Retina (tissue), 1 donor: Measurements from ENCODE around the gene CYRIA.

ENCODE experiments used
- DNase-seq: peaks from one replicate; pipeline ENCODE4 v3.0.0-alpha.2; 2016

The CYRIA gene

GRCh38 chr2:16666449-16666801 lies 791 bp upstream of the CYRIA start:
- no peak for DNase-seq

DNA sequence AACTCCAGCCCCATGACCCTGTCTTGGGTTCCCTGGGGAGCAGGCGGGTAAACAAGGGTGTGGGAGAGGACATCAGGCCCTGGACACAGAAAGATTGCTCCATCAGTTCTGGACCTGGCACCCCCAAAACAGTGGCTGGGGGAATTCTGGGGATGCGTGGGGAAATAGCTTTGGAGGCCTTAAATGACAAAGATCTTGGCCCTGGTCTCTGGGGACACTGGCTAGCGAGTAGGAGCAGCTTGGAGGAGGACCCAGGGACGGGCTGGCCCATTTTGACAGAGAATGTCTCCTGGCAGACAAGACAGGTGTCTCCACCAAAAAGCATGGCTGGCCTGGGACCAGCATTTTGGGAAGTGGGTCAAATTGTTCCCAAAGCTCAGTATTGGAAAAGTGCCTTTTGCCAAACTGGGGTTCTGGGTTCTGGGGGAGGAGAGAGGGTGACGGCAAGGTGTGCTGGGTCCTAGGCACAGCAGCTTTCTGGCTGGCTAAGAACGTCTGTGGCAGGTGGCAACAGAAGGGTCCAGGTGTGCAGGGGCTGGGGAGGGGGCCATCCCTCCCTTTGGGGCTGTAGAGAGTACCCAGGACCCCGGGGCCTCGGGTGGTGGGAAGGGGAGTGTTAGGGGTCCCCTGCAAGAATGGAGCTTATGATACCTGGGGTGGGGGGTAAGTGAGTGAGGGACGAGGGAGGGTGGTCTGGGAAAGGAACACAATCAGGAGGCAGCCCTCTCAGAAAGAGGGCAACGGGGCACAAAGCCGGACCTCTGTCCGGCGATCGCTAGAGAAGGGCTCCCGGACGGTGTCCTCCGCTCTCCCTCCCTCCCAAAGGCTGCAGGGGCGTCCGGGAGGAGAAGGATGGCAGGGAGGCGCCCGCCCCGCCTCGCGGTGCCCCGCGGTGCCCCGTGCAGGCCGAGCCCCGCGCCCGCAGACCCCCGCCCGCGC lies 556 bp downstream of the CYRIA start:
- DNase-seq, result peak; percentile 47

DNA sequence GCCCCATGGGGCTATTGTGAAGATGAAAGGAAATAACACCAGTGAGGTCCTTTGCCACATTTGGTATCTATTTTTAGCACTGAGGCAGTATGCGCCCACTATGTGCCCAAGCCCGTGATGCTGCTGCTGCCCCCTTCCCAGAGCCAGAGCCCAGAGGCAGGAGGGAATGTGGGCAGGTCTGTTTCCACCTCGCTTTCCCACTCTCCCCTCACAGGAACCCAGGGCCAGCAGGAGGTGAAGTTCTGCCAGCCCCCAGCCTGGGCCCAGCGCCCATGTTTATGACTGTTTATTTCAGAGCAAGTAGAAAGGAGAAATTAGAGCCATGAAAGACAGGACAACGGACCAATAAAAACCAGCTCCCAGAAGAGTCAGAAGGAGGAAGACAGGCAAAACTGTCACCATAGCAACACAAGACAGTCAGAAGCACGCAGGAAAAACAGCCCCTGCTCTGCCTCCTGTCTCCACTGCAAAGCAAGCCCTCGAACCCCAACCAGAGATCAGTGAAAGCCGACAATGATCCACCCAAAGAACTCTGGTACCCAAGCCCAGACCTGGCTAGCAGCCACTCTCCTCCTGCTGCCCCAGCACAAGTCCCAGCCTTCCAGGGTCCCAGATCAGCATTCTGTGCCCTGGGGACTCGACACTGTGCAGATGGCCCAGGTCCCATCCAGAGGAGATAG lies 1.4 kb downstream of the CYRIA start:
- peak; percentile 69 for DNase-seq

GRCh38 chr2:16663121-16663905 lies 2.3 kb downstream of the CYRIA start:
- DNase-seq, result no peak

DNA sequence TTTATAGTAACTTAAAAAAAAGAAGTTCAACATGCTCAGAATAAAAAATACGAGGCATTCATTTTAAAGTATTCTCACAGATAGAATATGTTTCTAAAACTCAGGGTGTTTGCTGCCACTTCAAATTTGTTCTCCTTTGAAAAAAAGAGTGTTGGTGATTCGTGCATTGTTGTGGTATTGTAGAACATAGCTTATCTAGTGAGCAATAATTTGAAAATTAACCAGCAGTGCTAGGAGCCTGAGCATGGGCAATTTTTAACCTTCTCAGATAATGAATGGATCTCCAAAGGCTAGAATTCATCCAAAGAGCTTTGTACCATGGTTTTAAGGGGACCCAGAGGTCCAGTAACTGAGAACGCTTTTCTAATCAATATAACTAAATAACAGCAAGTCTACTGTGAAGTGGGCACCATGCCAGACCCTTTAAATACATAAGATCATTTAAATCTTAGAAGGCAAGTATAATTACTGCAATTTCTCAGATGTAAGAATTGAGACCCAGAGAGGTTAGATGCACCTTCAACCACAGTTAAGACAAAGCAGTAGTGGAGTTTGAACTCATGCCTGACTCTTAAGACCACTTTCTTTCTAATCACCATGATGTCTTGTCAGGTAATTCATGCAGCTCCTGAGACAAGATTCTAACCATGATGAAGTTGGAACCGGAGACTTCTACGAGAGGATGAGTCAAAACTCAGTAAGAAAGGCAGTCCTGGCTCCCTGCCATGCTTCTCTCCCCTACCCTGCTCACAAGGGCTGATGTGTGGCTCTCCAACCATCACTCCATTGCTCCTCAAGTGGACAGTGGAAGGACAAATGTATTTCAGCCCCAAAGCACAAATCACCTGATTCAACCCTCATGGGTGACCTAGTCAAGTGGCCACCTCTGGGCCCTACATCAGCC lies 3.4 kb downstream of the CYRIA start:
- no peak for DNase-seq

DNA sequence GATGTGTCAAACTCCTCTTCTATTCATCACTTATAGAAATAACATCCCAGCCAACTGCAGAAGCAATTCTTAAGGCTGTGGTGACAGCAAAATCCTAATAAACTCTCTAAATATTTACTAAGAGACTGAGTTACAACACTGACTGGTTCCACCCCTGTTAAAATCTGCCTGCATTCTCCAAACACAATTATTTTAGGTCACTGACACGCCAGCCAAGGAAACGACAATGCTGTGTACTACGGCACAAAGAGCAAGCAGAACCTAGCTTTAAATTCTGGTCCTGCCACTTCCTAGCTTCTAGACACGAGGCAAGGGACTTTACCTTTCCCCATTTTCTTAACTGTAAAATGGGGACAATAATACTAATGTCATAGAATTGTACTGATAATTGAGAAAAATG lies 4.1 kb downstream of the CYRIA start:
- DNase-seq, result no peak

GRCh38 chr2:16660556-16660955 lies 5.1 kb downstream of the CYRIA start:
- no peak for DNase-seq

DNA sequence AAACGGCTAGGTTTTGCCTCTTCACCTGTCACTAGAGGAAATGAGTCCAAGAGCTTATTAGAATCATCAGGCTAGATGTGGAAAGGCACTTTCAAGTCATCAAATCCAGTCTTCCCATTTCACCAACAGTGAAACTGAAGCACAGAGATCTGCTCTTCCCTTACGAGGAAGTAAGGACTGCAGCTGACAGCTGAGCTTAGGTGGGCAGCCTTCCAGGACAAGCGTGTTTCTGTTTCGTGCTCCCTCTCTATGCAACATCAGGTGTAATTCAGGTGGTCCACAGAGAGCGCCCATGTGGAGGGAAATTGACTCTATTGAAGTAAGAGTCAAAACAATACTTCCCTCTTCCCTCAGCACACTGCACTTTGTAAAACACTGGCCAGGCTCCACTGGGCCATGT lies 5.5 kb downstream of the CYRIA start:
- DNase-seq, result no peak

GRCh38 chr2:16658076-16658739 lies 7.4 kb downstream of the CYRIA start:
- DNase-seq, result no peak

- no peak for DNase-seq
Measured at GRCh38 chr2:16657671-16658070, 8.0 kb downstream of the CYRIA start.

DNA sequence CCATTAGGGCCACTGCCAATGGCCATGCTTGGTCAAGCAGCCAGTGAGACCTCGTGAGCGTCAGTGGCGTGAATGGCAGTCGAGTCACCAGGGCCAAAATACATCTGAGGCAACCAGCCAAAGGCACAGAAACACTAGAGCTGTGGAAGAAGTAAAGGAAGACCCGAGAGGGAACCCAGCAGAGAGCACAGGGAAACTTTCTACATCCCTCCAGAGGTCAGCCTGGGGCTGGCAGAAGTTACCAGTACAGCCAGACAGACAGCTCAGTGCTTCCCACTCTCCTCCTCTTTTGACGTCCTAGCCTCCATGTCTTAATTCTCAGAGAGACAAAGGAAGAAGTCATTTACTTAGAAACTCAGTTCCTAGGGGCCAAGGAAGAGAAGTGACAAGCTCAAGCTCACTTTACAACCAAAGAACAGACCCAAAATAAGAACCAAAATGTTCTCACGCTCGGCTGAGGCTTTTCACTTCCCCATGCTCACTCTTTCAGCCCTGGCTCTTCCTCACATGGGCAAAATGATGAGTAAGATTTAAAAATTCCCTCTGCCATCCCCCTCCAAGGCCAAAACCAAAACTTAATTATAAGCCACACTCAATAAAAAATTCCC lies 8.7 kb downstream of the CYRIA start:
- no peak for DNase-seq

DNA sequence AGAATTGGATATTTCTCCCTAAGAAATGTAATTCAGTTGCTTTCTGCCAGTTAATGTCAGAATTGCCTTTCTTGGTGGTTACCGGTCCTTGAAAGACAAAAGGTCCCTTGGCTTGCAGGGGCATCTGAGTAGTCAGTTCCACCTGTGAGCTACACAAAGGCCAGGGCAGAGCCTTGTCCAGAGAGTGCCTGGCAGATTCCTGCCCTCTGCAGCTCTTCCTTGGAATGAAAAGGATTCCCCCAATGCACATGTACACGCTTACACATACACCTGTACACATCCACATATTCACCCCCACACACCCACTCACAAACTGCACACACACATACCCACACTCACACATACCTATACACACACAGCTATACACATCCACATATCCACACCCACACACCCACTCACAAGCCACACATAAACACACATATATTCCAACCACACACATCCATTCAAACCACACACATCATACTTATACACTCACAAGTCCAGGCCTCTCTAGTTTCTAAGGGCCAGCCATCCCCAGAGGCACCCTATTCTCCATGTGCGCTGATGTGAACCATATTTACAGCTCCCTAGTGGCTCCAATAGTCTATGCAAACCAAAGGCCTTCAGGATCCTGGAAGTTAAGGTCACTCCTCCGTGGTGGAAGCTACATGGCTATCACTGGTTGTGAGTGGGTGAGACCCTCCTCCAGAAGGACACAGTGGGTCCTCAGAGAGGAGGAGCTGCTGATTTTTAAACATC lies 9.6 kb downstream of the CYRIA start:
- DNase-seq, result no peak

- DNase-seq, result no peak
Measured at GRCh38 chr2:16655445-16655837, 10.2 kb downstream of the CYRIA start.

DNA sequence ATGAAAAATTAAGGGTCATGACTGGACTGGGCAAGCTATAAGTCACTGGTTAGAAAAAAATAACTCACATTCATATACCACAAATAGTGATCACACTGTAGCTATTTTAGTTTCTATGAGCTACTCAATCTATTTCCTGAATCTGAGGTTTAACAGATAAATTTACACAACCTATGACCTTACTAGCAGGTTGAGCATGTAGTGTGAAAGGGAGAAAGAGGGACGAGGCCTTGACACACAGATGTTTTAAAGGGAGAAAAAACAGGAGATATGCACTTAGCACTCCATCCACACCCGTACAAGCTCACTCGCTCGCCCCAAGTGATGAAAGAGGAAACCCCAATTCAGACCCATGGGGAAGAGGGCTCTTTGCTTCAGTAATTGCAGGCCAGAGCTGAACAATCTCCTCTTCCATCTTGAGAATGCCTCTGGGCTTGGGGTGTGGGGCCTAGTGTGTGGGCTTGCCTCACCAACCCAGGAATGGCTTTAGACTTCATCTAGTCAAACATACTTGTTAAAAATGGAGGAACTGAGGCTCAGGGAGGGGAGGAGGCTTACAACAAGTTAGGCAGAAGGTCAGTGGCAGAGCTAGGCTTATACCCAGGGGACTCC lies 10.7 kb downstream of the CYRIA start:
- DNase-seq, result no peak

- DNase-seq, result no peak
Measured at GRCh38 chr2:16653799-16654198, 11.8 kb downstream of the CYRIA start.

DNA sequence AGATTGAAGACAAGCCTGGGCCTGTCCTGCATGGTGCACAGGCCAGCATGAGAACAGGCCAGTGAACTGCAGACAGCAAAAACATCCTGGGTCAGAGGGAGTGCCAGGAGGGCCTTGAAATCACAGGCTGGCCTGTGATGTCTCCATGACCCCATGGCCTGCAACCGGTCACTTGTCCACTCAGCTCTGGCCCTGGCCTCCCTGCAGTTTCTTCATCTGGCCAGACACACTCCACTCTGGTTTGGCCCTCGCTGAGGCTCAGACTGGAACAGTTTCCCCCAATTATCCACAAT lies 12.6 kb downstream of the CYRIA start:
- no peak for DNase-seq

- DNase-seq, result no peak
Measured at GRCh38 chr2:16652296-16653082, 13.1 kb downstream of the CYRIA start.

DNA sequence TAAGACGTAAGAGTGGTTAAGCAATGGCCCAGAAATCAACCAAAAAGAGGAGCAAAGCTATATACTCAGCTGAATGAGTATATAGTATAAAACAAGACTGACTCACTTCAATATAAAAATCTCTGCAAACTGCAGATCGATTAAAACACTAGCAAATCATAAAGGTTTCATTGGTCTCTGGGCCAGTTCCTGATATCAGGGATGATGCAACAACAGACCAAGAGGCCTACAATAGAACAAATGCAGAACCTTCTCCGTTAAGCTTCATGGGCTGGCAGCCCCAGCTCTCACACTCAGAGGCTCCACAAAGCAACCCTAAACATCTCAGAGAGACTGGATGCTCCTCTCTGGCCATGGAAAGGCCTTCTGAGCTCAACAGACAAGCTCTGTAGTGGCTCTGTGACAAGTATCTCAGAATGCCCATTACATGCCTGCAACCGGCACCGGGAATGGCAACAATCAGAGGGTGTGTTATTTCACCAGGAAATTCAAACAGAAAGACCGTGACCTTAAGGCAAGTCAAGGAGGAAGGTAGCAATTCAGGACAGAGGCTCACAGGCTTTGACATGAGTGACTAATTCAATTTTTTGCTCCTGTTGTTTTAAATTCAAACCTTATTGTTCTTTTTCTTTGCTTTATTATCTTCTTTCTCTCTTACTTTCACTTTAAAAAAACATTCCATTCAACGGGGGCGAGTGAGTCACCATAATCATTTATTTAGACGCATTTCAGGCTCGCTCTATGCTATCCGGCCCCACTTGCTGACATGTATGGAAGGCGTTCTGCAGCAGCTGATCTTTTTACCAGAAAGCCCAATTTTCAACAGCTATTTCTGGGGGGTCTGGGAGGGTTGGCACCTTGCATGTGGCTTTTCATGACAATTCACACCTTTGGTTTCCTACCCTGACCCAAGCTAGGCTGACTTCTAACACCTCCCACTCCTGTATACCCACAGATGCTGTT lies 15.1 kb downstream of the CYRIA start:
- no peak for DNase-seq
